SH-SY5Y (cell line): Measurements from ENCODE around the gene IL1RL1.

Source experiments
- GATA2 ChIP-seq: IDR thresholded peaks from 2 replicates; pipeline ENCODE4 v1.6.1; 2011; ENCODE audit warnings: mild to moderate bottlenecking, low read depth, low read length
- GATA3 ChIP-seq: IDR thresholded peaks from 2 replicates; pipeline ENCODE4 v1.6.1; 2011; ENCODE audit warnings: low read depth, mild to moderate bottlenecking, low read length, moderate library complexity

DNA sequence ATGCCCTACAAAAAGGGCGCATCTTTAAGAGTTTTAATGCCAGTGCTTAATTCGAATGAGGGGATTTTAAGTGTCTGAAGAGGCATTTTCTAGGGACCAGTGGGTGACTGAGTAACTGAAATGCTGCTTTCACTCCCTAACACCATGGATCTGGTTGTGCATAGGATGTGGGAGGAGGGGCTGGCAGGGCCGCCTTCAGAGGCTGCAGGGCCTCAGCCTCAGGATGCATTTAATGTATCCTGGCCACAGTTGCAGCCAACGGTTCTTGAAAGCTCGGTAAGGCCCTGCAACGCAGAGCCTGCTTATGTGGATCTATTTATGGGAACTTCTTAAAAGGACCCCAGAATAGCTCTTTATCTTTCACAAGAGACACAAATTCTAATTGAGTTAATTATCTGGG, 85.8 kb downstream of the IL1RL1 start:
- TF ChIP-seq GATA2 (no peak), GATA3 (no peak)
